Cardiac septum (tissue), 1 donor: ENCODE data around the gene PSMB1. TPM values are rescaled to one million over a fixed set of nuclear protein-coding genes. Genes with fewer than 3 reads are reported as not detected.
"Not testable (repeated sequence)": the region's sequence is repeated elsewhere in the genome, so short reads cannot be mapped to it uniquely, and the experiment has no call there.

Experiments used
- DNase-seq: peaks from one replicate; pipeline ENCODE4 v3.0.0-alpha.2; 2020; ENCODE audit warnings: low spot score
- intact Hi-C: fragments of 100-400 bp; cut with DNase I; formaldehyde crosslinking; loops from one replicate; pipeline ENCODE4 v1.14.0; 2022
- total RNA-seq: library from RNA; stranded (reverse); fragmentation: NEBNext Ultra II Directional; extraction: Animal tissue kit (Norgen Biotek cat#: 25700); gene quantifications from one replicate; pipeline ENCODE4 v1.2.1, GENCODE V29; 2021
- donor health status: DM: no; HTN: no; CAD: no.

The PSMB1 gene
- total RNA-seq, 1 donor from 2014 or later = 150 TPM

- intact Hi-C loops, DNase-seq: not testable (repeated sequence)
These were observed 44.0 kb downstream of the PSMB1 start for GRCh38 chr6:170508892-170509722.

DNA sequence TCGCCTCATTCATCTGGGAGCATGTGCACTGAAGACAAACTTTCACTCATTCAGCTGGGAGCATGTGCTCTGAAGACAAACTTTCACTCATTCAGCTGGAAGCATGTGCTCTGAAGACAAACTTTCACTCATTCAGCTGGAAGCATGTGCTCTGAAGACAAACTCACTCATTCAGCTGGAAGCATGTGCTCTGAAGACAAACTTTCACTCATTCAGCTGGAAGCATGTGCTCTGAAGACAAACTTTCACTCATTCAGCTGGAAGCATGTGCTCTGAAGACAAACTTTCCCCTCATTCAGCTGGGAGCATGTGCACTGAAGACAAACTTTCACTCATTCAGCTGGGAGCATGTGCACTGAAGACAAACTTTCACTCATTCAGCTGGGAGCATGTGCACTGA, 44.8 kb downstream of the PSMB1 start:
- intact Hi-C loops, DNase-seq: not testable (repeated sequence)

DNA sequence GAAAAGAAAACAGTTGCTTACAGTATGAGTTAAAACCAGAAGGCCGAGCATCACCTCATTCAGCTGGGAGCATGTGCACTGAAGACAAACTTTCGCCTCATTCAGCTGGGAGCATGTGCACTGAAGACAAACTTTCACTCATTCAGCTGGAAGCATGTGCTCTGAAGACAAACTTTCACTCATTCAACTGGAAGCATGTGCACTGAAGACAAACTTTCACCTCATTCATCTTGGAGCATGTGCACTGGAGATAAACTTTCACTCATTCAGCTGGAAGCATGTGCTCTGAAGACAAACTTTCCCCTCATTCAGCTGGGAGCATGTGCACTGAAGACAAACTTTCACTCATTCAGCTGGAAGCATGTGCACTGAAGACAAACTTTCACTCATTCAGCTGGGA, 45.4 kb downstream of the PSMB1 start:
- intact Hi-C loops, DNase-seq: not testable (repeated sequence)

DNA sequence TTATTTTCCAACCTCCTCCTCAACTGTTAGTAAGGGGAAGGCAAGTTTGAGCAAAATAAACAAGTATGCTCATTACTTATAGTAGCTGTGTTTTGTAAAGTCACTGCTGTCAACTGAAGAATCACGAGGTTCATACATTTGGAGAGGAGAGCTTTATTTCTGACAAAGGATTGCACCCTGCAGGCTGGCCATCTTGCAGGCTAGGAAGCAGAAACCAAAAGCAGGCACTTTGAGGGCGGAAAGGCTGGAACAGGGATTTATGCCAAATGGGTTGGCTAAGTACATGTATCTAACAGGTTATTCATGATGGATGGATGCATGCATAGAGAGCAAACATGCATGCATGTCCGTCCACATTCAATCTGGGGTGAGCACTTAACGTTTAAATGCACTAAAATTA, 46.7 kb downstream of the PSMB1 start:
- intact Hi-C loops = no loop called here
- no peak for DNase-seq

DNA sequence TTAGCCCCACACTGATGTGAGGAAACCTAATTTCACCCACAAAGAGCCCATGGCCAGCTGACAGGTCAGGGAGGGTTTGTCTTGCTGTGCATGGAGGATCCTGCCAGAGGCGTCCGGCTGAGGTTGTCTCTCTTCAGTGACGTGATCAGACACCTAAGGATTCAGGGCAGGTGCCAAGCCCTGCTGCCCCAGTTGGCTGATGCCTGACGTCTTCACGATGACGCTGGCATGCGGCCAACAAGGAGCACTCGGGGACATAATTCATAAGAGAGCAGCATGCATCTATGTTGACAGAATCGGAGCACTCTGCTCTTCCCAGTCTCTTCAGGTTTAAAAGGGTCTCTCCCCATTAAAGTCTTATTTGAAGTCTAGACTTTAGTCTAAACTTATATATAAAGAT, 47.8 kb downstream of the PSMB1 start:
- no peak for DNase-seq
- intact Hi-C loops = no loop called here

DNA sequence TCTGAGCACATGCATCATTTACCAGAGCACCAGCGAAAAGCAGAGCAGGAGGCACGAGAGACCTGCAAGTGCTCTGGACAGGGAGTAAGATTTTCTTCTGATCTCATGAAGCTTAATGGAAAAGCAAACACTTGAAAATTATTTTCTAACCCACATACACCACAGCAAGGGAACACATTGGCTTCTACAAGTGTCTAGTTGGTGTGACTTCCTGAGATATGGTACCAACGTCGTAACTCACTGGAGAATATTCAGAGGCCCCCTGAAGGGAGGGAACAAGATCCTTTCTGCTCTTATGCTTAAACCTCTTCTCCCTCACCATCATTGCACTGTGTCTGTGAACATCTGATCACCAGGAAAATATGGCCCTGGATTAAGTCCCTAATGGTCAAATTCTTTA, 48.6 kb downstream of the PSMB1 start:
- intact Hi-C loops = no loop called here
- DNase-seq = no peak

GRCh38 chr6:170503414-170503761, 49.7 kb downstream of the PSMB1 start:
- intact Hi-C loops = no loop called here
- DNase-seq = no peak

DNA sequence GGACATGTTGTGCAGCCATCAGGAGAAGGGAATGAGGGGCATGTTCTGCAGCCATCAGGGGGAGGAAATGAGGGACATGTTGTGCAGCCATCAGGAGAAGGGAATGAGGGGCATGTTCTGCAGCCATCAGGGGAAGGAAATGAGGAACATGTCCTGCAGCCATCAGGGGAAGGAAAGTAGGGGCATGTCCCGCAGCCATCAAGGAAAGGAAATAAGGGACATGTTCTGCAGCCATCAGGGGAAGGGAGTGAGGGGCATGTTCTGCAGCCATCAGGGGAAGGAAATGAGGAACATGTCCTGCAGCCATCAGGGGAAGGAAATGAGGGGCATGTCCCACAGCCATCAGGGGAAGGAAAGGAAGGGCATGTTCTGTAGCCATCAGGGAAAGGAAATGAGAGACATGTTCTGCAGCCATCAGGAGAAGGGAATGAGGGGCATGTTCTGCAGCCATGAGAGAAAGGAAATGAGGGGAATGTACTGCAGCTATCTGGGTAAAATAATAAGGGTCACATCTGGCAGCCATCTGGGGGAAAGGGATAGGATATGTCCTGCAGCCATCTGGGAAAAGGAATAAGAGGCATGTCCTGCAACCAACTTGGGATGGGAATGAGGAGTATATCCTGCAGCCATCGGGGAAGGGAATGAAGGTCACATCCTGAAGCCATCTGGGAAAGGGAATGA, 50.2 kb downstream of the PSMB1 start:
- intact Hi-C loops, DNase-seq: not testable (repeated sequence)

GRCh38 chr6:170502268-170502667, 50.8 kb downstream of the PSMB1 start:
- intact Hi-C loops, DNase-seq: not testable (repeated sequence)

DNA sequence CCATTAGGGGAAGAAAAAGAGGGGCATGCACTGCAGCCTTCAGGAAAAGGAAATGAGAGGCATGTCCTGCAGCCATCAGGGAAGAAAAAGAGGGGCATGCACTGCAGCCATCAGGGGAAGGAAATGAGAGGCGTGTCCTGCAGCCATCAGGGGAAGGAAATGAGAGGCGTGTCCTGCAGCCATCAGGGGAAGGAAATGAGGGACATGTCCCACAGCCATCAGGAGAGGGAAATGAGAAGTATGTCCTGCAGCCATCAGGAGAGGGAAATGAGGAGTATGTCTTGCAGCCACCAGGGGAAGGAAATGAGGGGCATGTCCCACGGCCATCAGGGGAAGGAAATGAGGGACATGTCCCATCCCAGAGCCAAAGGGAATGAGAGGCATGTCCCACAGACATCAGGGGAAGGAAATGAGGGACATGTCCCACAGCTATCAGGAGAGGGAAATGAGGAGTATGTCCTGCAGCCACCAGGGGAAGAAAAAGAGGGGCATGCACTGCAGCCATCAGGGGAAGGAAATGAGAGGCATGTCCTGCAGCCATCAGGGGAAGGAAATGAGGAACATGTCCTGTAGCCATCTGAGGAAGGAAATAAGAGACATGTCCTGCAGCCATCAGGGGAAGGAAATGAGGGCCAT, 52.0 kb downstream of the PSMB1 start:
- DNase-seq = no peak
- intact Hi-C loops = no loop called here

DNA sequence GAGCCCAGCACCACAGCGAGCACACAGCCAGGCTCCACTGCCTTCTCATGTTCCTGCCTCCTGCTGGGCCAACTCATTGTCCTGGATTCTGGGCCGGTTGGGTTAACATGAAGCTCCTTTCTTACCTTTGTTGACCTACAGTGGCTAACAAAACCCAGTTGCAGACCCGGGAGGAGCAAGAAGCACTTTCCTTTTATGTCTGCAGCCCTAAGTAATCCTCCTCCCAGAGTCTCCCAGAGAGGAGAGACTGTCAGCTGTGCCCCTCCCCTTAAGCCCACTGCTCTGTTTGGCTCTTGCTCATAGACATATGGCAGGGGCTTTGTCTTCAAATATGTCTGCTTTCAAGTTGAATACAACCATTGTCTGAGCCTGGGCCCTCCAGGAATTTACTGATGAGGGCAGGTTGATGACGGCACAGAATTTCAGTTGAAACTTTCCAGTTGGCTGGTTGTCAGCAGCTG, 55.2 kb downstream of the PSMB1 start:
- intact Hi-C loops = no loop called here
- no peak for DNase-seq

- no peak for DNase-seq
- intact Hi-C loops = no loop called here
These were observed 59.8 kb downstream of the PSMB1 start for GRCh38 chr6:170493354-170493753.

DNA sequence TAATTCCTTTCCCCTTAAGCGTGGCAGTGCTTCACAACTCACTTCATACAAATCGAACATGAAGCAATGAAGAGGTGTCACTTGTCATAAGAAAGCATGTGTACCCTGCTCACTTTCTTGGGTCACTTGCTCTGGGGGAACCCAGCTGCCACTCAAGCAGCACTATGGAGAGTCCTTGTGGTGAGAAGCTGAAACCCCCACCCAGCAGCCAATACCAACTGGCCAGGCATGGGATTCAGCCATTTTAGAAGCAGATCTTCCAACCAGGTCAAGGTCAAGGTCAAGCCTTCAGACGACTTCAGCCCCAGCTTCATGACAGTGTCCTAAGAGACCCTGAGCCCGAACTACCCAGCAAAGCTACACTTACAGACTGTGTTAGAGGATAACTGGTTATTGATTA, 62.8 kb downstream of the PSMB1 start:
- no peak for DNase-seq
- intact Hi-C loops = no loop called here

GRCh38 chr6:170489836-170490235, 63.3 kb downstream of the PSMB1 start:
- DNase-seq = no peak

DNA sequence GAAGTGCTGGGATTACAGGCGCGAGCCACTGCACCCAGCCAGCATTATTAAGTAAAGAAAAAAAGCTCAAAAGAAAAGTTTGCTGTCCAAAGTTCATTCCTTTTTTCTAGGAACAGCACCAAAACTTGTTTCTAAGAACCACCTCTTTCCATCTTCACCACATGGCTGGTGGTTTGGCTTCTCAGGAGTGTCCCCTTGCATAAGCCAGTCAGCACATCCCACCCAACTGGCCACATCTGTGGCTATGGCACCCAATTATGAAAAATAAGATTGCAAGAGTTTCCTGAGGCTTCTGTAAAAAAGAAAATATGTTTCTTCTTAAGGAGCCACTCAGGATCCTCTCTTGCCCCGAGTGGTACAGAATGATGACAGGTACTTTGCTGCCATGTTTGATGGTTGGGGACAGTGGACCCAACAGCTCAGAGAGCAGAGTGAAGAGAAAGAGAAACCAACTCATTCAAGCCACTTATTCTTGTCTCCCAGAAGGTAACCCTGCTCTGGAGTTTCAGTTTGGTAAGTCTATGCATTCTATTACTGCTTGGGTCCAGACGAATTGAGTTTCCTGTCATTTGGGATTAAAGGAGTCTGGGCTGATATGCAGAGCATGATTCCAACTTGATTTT, 65.3 kb downstream of the PSMB1 start:
- DNase-seq = no peak
- intact Hi-C loops = no loop called here

More at GRCh38 chr6:170489836-170490235, 63.3 kb downstream of the PSMB1 start:
- intact Hi-C loops = no loop called here

GRCh38 chr6:170485159-170485558, 67.9 kb downstream of the PSMB1 start:
- intact Hi-C loops = no loop called here
- no peak for DNase-seq
